GM12878 (cell line): Measurements from ENCODE around the gene ABCD3.
"Not testable (repeated sequence)": the region's sequence is repeated elsewhere in the genome, so short reads cannot be mapped to it uniquely, and the experiment has no call there.

Experiments used
- BCL3 ChIP-seq: IDR thresholded peaks from 2 replicates; pipeline ENCODE4 v1.6.1; 2011; ENCODE audit warnings: borderline replicate concordance, low read depth, mild to moderate bottlenecking, moderate library complexity, low read length; ENCODE audit not compliant: insufficient read depth, poor library complexity, severe bottlenecking
- BRCA1 ChIP-seq: IDR thresholded peaks from 2 replicates; pipeline ENCODE4 v1.6.1; 2011; ENCODE audit warnings: low read depth, low read length, improper control_type of control experiment
- CEBPB ChIP-seq, 2 experiments: fragments of 150-350 bp in 1 of 2; IDR thresholded peaks; 2 replicates each; pipeline ENCODE4 v1.6.1; 2012 to 2014; ENCODE audit warnings: low read depth in 2 of 2, low read length in 2 of 2, borderline replicate concordance in 1 of 2, inconsistent platforms in 1 of 2
- CTCF ChIP-seq, 3 experiments: IDR thresholded peaks in 2 of 3; conservative IDR thresholded peaks in 1 of 3; 2 replicates each; pipeline ENCODE4 v1.5.1; 2011; ENCODE audit warnings: low read depth in 3 of 3, low read length in 3 of 3, mild to moderate bottlenecking in 3 of 3, control low read depth in 2 of 3, moderate library complexity in 2 of 3, inconsistent platforms in 1 of 3, mixed read lengths in 1 of 3; ENCODE audit not compliant: control insufficient read depth in 2 of 3, insufficient read depth in 1 of 3; ENCODE audit errors: extremely low read depth in 1 of 3
- EGR1 ChIP-seq, 2 experiments: IDR thresholded peaks; 1 replicate in 1 of 2; 2 replicates in 1 of 2; pipeline ENCODE4 v1.6.1; 2011 to 2012; ENCODE audit warnings: low read depth in 2 of 2, low read length in 2 of 2, borderline replicate concordance in 1 of 2, mild to moderate bottlenecking in 1 of 2, moderate library complexity in 1 of 2
- EP300 ChIP-seq, 2 experiments: fragments of 150-350 bp in 1 of 2; IDR thresholded peaks; 2 replicates each; pipeline ENCODE4 v1.6.1; 2011 to 2012; ENCODE audit warnings: low read depth in 2 of 2, low read length in 2 of 2, borderline replicate concordance in 1 of 2, improper control_type of control experiment in 1 of 2, inconsistent platforms in 1 of 2; ENCODE audit not compliant: control insufficient read depth in 1 of 2
- IRF4 ChIP-seq: IDR thresholded peaks from 2 replicates; pipeline ENCODE4 v1.6.1; 2011; ENCODE audit warnings: low read depth, low read length
- JUNB ChIP-seq: IDR thresholded peaks from 2 replicates; pipeline ENCODE4 v1.6.1; 2016; ENCODE audit warnings: antibody characterized with exemption, mild to moderate bottlenecking
- NFIC ChIP-seq: IDR thresholded peaks from 2 replicates; pipeline ENCODE4 v1.6.1; 2012; ENCODE audit warnings: low read depth, mild to moderate bottlenecking, inconsistent platforms, low read length, moderate library complexity
- PBX3 ChIP-seq: IDR thresholded peaks from 2 replicates; pipeline ENCODE4 v1.6.1; 2011; ENCODE audit warnings: mild to moderate bottlenecking, low read depth, low read length, moderate library complexity; ENCODE audit not compliant: insufficient replicate concordance
- PML ChIP-seq: IDR thresholded peaks from 2 replicates; pipeline ENCODE4 v1.6.1; 2012; ENCODE audit warnings: low read length, inconsistent platforms
- POLR2A ChIP-seq: IDR thresholded peaks from 2 replicates; pipeline ENCODE4 v1.6.1; 2011; ENCODE audit warnings: low read depth, mild to moderate bottlenecking, low read length
- POLR2AphosphoS5 ChIP-seq: IDR thresholded peaks from 2 replicates; pipeline ENCODE4 v1.6.1; 2011; ENCODE audit warnings: mild to moderate bottlenecking, low read length, inconsistent platforms
- ZBTB33 ChIP-seq: fragments of 450-650 bp; IDR thresholded peaks from 2 replicates; pipeline ENCODE4 v1.6.1; 2017; ENCODE audit warnings: mild to moderate bottlenecking

GRCh38 chr1:94375666-94376065 lies 42.5 kb upstream of the ABCD3 start:
- TF ChIP-seq IRF4; ZBTB33; EP300 (IDR thresholded peaks at IDR 0.05; ENCODE audit: borderline replicate concordance in 1 of 2, control insufficient read depth in 1 of 2, low read depth in 2 of 2, low read length in 2 of 2); POLR2A; CEBPB (IDR thresholded peaks at IDR 0.05; ENCODE audit: borderline replicate concordance in 1 of 2, low read depth in 2 of 2, low read length in 2 of 2); PBX3; NFIC; BRCA1; CTCF (IDR thresholded peaks at IDR 0.05 in 2 of 3, conservative IDR thresholded peaks at IDR 0.05 in 1 of 3; ENCODE audit: control insufficient read depth in 2 of 3, extremely low read depth in 1 of 3, insufficient read depth in 1 of 3, low read depth in 3 of 3, low read length in 3 of 3); JUNB; EGR1 (IDR thresholded peaks at IDR 0.05; ENCODE audit: borderline replicate concordance in 1 of 2, low read depth in 2 of 2, low read length in 2 of 2); BCL3; PML; POLR2AphosphoS5: not testable (repeated sequence)
